H1 (cell line): ENCODE measurements around the gene CUEDC1. TPM values are rescaled to one million over a fixed set of nuclear protein-coding genes. Genes with fewer than 3 reads are reported as not detected.

Source experiments
- HDAC2 ChIP-seq, 2 experiments: fragments of 300-600 bp in 1 of 2; sonication (generic) in 1 of 2; IDR thresholded peaks; 2 replicates each; pipeline ENCODE4 v1.6.1; 2011 to 2012; ENCODE audit warnings: low read depth in 2 of 2, low read length in 2 of 2, mild to moderate bottlenecking in 2 of 2, moderate library complexity in 2 of 2, borderline replicate concordance in 1 of 2, inconsistent platforms in 1 of 2
- polyA plus RNA-seq, 7 experiments: library from polyadenylated mRNA; depleted of rRNA in 3 of 7; stranded (reverse) in 5 of 7; unstranded in 2 of 7; fragments of >200 nt in 5 of 7; fragments of 200-250 nt in 2 of 7; gene quantifications; 1 replicate in 5 of 7; 2 replicates in 1 of 7; 4 replicates in 1 of 7; pipeline versions ENCODE4 v1.2.1 to v1.2.3, GENCODE V29; 2011 to 2013; ENCODE audit warnings: missing spikeins in 2 of 7, mixed read lengths in 2 of 7
- total RNA-seq: library from RNA; stranded (reverse); fragmentation: NEBNext Ultra II Directional; extraction: Animal tissue kit (Norgen Biotek cat#: 25700); gene quantifications from 2 replicates; pipeline ENCODE4 v1.2.1, GENCODE V29; 2021

CUEDC1 gene
- total and polyA plus RNA-seq, 2 of the 8 experiments (the other 6 are each of a cell fraction or from before 2014, with no cell fraction given) = 4.0 to 10.7 TPM

- no peak for TF ChIP-seq HDAC2 (IDR thresholded peaks at IDR 0.05; ENCODE audit: borderline replicate concordance in 1 of 2, low read depth in 2 of 2, low read length in 2 of 2)
- TF ChIP-seq, all 59 proteins: peak for 0
Observed at GRCh38 chr17:57943645-57944044, 11.6 kb downstream of the CUEDC1 start (continued).
